Muscle of arm (tissue), 14 donors: ENCODE data around the gene USP17L10. TPM values are rescaled to one million over a fixed set of nuclear protein-coding genes. Genes with fewer than 3 reads are reported as not detected.
"Not testable (repeated sequence)": the region's sequence is repeated elsewhere in the genome, so short reads cannot be mapped to it uniquely, and the experiment has no call there.

Experiments
- DNase-seq: peaks from one replicate; pipeline ENCODE4 v3.0.0-alpha.2; 2013
- long read RNA-seq, 11 donors: transcript quantifications; one replicate each; lab custom pipeline, GENCODE V29; 2026
- polyA plus RNA-seq, 12 donors: library from polyadenylated mRNA; unstranded; fragments of 120-200 nt; gene quantifications; one replicate each; pipeline ENCODE4 v1.2.1, GENCODE V29; 2013; ENCODE audit not compliant: insufficient read length in 12 of 12

The USP17L10 gene
- polyA plus RNA-seq = not detected
- long read RNA-seq, donor 1 = 0 reads
- long read RNA-seq, donor 2 = 0 reads
- long read RNA-seq, donor 3 = 0 reads
- long read RNA-seq, donor 4 = 0 reads
- long read RNA-seq, donor 5 = 0 reads
- long read RNA-seq, donor 6 = 0 reads
- long read RNA-seq, donor 7 = 0 reads
- long read RNA-seq, donor 8 = 0 reads
- long read RNA-seq, donor 9 = 0 reads
- long read RNA-seq, donor 10 = 0 reads
- long read RNA-seq, donor 11 = 0 reads

- DNase-seq = not testable (repeated sequence)
Measured at GRCh38 chr4:9210357-9210756, at the start of gene USP17L10. Gene USP17L10, plus strand, starts transcription at chr4:9210657. Its CDS starts 0 bp downstream, at chr4:9210657.

GRCh38 chr4:9165990-9166389 is 44.5 kb upstream of the USP17L10 start:
- not testable (repeated sequence) for DNase-seq

- not testable (repeated sequence) for DNase-seq
Measured at GRCh38 chr4:9169791-9170459, 40.5 kb upstream of the USP17L10 start, which contains the start of gene FAM90A26. Gene FAM90A26, plus strand, starts transcription at chr4:9170409. Its CDS starts 2,764 bp downstream, at chr4:9173173.

GRCh38 chr4:9214701-9215100 is 4.2 kb downstream of the USP17L10 start:
- DNase-seq = not testable (repeated sequence)

GRCh38 chr4:9215105-9215504 is 4.6 kb downstream of the USP17L10 start, which contains the start of gene USP17L11:
Gene USP17L11, plus strand, starts transcription at chr4:9215405. Its CDS starts 0 bp downstream, at chr4:9215405.
- DNase-seq = not testable (repeated sequence)

- not testable (repeated sequence) for DNase-seq
Measured at GRCh38 chr4:9219852-9220251, 9.4 kb downstream of the USP17L10 start, which contains the start of gene USP17L12. Gene USP17L12, plus strand, starts transcription at chr4:9220152. Its CDS starts 0 bp downstream, at chr4:9220152.

GRCh38 chr4:9224596-9224995 is 14.1 kb downstream of the USP17L10 start, which contains the start of gene USP17L13:
Gene USP17L13, plus strand, starts transcription at chr4:9224896. Its CDS starts 0 bp downstream, at chr4:9224896.
- not testable (repeated sequence) for DNase-seq

- not testable (repeated sequence) for DNase-seq
Measured at GRCh38 chr4:9230249-9230648, 19.8 kb downstream of the USP17L10 start.

- DNase-seq = not testable (repeated sequence)
Measured at GRCh38 chr4:9234085-9234484, 23.6 kb downstream of the USP17L10 start, which contains the start of gene USP17L15. Gene USP17L15, plus strand, starts transcription at chr4:9234385. Its CDS starts 0 bp downstream, at chr4:9234385.

- DNase-seq = not testable (repeated sequence)
Measured at GRCh38 chr4:9238461-9238860, 28.0 kb downstream of the USP17L10 start.

GRCh38 chr4:9243579-9243978 is 33.1 kb downstream of the USP17L10 start, which contains the start of gene USP17L17:
Gene USP17L17, plus strand, starts transcription at chr4:9243879. Its CDS starts 0 bp downstream, at chr4:9243879.
- not testable (repeated sequence) for DNase-seq

- not testable (repeated sequence) for DNase-seq
Measured at GRCh38 chr4:9247953-9248680, 37.7 kb downstream of the USP17L10 start, which contains the start of gene USP17L18. Gene USP17L18, plus strand, starts transcription at chr4:9248630. Its CDS starts 0 bp downstream, at chr4:9248630.

GRCh38 chr4:9253078-9253477 is 42.6 kb downstream of the USP17L10 start, which contains the start of gene USP17L19:
Gene USP17L19, plus strand, starts transcription at chr4:9253378. Its CDS starts 0 bp downstream, at chr4:9253378.
- not testable (repeated sequence) for DNase-seq

- not testable (repeated sequence) for DNase-seq
Measured at GRCh38 chr4:9257824-9258223, 47.4 kb downstream of the USP17L10 start, which contains the start of gene USP17L20. Gene USP17L20, plus strand, starts transcription at chr4:9258124. Its CDS starts 0 bp downstream, at chr4:9258124.

Other genes starting within 250 kb of the USP17L10 start
- under 1 TPM in 4 of 12 donors, not detected in 8; 0.07 to 0.11 (median 0.08) TPM for gene FAM90A26, start 40.2 kb upstream of the USP17L10 start, polyA plus RNA-seq
- not detected for gene USP17L11, start 4.7 kb downstream of the USP17L10 start, polyA plus RNA-seq
- gene USP17L12, start 9.5 kb downstream of the USP17L10 start, polyA plus RNA-seq = not detected
- not detected for gene USP17L13, start 14.2 kb downstream of the USP17L10 start, polyA plus RNA-seq
- gene USP17L15, start 23.7 kb downstream of the USP17L10 start, polyA plus RNA-seq = not detected
- gene USP17L17, start 33.2 kb downstream of the USP17L10 start, polyA plus RNA-seq = not detected
- not detected for gene USP17L18, start 38.0 kb downstream of the USP17L10 start, polyA plus RNA-seq
- gene USP17L19, start 42.7 kb downstream of the USP17L10 start, polyA plus RNA-seq = not detected
- not detected for gene USP17L20, start 47.5 kb downstream of the USP17L10 start, polyA plus RNA-seq
- not detected for gene USP17L21, start 52.2 kb downstream of the USP17L10 start, polyA plus RNA-seq
- not detected for gene USP17L22, start 57.0 kb downstream of the USP17L10 start, polyA plus RNA-seq
- not detected for gene USP17L24, start 114.5 kb downstream of the USP17L10 start, polyA plus RNA-seq
- gene USP17L25, start 119.3 kb downstream of the USP17L10 start, polyA plus RNA-seq = not detected
- gene USP17L26, start 124.0 kb downstream of the USP17L10 start, polyA plus RNA-seq = not detected
- not detected for gene USP17L5, start 128.7 kb downstream of the USP17L10 start, polyA plus RNA-seq
- gene USP17L27, start 133.5 kb downstream of the USP17L10 start, polyA plus RNA-seq = not detected
- gene USP17L28, start 138.2 kb downstream of the USP17L10 start, polyA plus RNA-seq = not detected
- not detected for gene USP17L29, start 143.0 kb downstream of the USP17L10 start, polyA plus RNA-seq
- not detected for gene USP17L30, start 152.5 kb downstream of the USP17L10 start, polyA plus RNA-seq
- gene DEFB131A, start 233.8 kb downstream of the USP17L10 start, polyA plus RNA-seq = not detected